Fibroblast of the aortic adventitia (primary cell): ENCODE measurements around the gene RAC2. TPM values are rescaled to one million over a fixed set of nuclear protein-coding genes. Genes with fewer than 3 reads are reported as not detected.

Source experiments
- DNase-seq: peaks from one replicate; pipeline ENCODE4 v3.0.0-alpha.2; 2010; ENCODE audit warnings: low read depth
- H3K4me3 ChIP-seq: 2 replicates; pipeline ENCODE4 v1.5.1; 2011; ENCODE audit warnings: low read depth, mild to moderate bottlenecking, control low read depth, low read length, moderate library complexity
- total RNA-seq: library from RNA; depleted of rRNA; stranded (reverse); fragments of >200 nt; gene quantifications from 2 replicates; pipeline ENCODE4 v1.2.3, GENCODE V29; 2012; ENCODE audit warnings: low replicate concordance
- TF ChIP-seq, protein P1 (sequence below): IDR thresholded peaks from 2 replicates; pipeline ENCODE4 v1.5.1; 2011; ENCODE audit warnings: mild to moderate bottlenecking, low read length, control low read depth, inconsistent platforms; ENCODE audit not compliant: insufficient read depth

Gene RAC2
- total RNA-seq, 1 donor, result 14.4 TPM

DNA sequence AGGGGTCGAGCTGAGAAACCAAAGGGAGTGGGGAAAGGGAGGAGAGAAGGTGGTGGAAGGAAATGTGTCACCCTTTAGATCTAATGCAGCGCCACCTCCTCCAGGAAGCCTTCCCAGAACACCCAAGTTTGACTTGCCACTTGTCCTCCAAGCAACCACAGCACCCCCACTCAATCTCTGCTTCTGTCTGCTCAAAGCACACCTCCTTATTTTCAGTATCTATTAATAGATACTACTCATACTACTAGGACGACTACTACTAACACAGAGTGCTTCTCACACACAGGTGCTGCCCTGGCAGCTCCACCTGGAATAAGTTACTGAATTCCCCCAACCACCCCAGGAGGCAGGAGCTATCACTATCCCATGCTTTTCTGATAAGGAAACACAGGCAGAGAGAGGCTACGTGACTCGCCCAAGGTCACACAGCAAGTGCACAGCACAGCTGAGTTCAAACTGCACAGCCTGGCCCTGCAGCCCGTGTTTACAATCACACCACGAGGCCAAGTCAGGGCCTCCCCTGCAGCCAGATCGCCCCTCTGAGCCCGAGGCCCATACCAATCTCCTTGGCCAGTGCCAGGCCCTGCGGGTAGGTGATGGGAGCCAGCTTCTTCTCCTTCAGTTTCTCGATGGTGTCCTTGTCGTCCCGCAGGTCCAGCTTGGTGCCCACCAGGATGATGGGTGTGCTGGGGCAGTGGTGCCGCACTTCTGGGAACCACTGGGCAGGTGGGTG lies 13.2 kb downstream of the RAC2 start:
- DNase-seq, result no peak
- TF ChIP-seq, protein P1, sequence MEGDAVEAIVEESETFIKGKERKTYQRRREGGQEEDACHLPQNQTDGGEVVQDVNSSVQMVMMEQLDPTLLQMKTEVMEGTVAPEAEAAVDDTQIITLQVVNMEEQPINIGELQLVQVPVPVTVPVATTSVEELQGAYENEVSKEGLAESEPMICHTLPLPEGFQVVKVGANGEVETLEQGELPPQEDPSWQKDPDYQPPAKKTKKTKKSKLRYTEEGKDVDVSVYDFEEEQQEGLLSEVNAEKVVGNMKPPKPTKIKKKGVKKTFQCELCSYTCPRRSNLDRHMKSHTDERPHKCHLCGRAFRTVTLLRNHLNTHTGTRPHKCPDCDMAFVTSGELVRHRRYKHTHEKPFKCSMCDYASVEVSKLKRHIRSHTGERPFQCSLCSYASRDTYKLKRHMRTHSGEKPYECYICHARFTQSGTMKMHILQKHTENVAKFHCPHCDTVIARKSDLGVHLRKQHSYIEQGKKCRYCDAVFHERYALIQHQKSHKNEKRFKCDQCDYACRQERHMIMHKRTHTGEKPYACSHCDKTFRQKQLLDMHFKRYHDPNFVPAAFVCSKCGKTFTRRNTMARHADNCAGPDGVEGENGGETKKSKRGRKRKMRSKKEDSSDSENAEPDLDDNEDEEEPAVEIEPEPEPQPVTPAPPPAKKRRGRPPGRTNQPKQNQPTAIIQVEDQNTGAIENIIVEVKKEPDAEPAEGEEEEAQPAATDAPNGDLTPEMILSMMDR, result no peak
- H3K4me3 ChIP-seq, result no peak overlapping the region

DNA sequence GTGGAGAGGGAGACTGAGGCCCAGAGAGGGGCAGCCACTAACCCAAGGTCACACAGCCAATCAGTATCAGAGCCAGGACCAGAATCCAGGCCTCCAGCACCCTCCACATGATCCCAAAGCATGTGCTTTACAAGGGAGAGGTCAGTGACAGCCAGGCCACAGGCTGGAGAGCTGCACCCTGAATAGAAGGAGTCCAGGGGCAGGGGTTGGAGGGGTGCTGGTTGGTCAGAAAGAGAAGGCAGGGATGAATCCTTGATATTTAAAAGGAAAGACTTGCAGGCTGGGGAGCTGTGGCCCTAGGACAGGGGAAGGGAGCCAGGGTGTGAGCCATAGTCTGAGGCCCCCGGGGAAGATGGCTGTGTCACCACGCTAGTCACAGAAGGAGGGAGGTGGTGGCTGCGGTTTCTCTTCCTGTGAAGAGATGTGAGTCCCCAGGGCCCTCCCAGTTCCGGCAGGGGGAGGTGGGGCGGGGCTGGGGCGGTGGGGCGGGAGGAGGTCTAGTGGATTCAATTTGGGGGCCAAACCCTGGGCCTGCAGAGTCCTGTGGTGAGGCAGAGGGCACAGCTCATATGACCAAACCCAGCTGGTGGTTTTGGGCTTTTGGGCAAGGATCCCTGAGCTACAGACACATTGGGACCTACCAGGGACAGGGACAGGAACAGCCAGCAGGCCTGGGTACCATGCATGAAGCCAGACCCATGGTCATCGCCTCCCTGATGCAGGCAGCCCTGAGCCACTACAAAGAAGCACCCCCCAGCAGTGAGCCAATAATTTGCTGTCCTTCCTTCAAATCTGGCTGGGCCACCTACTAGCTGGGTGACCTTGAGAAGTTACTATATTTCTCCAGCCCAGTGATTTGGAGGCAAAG lies 14.0 kb downstream of the RAC2 start:
- TF ChIP-seq, protein P1, result no peak
- peak; percentile 19 for DNase-seq
- H3K4me3 ChIP-seq, result no peak overlapping the region

DNA sequence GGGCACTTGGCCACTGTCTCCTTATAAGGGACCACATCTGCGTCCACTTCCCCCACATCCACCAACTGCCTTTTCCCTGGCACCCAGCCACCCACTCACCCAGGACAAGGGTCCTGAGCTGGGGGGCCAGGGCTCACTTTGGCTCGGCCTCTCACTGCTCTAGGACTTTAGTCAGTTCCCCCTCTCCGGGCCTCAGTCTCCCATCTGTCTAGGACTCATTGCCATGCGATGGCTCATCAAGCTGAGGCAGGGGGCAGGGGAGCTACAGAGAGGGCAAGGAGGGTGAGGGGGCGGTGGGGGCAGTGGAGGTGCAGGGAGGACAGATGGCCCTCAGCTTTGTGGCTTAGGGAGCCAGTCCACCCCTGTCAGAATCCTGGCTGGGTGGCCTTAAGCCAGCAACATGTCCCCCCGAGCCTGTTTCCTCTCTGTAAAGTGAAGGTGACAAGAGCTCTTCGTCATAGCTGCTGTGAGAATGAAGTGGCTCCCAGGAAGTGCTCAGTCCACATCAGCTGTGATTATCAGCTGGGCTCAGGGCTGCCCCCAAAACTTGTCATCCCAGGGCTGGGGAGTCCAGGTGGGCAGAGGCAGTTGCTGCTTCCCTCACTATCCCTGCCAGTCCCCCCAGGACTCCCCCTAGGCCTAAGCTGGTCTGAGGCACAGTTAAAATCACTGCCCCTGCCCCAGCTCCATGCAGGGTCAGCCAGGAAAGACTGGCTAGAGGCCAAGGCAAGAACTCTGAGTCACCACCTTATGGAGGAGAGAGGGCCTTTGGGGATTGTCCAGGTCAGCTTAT lies 14.9 kb downstream of the RAC2 start:
- H3K4me3 ChIP-seq, result no peak overlapping the region
- peak; percentile 91 for DNase-seq
- TF ChIP-seq, protein P1, result no peak

DNA sequence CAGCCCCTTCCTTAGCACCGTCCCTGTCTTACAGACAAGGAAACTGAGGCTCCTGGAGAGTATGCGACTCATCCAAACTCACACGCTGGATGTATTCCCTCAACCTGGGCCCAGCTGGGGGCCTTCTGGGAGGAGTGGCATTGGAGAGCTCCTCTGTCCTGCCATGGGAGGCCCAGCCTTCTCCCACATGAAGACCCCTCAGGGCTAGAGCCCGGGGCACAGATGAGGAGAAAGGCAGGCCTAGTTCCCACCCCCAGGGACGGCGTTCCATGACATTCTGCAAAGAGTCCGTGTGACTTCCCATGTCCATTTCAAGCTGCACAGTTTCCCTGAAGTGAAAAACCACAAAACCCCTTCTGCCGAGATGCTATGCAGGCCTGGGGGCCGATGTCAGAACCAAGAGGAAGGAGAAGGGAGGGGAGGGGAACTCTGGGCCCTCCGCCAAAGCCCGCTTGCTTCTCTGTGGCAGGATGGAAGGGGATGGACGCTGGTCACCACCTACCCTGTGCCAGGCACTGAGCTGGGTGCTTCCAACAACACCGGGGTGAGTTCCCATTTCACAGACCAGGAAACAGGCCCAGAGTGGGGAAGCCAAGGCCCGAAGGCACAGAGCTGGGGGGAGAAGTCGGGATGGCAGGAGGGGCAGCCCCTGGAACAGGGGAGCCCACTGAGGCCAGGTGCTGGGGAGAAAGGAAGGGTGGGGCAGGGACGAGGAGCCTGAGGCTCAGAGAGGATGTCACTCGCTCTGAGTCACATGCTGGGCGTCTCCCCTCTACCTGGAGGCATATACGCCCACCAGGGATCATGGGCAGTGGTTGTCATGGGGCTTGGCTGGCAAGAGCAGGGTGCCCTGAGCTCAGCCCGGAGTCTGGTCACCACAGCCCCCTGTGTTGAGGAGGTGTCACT lies 15.7 kb downstream of the RAC2 start:
- no peak for DNase-seq
- H3K4me3 ChIP-seq, result no peak overlapping the region
- TF ChIP-seq, protein P1, result no peak

DNA sequence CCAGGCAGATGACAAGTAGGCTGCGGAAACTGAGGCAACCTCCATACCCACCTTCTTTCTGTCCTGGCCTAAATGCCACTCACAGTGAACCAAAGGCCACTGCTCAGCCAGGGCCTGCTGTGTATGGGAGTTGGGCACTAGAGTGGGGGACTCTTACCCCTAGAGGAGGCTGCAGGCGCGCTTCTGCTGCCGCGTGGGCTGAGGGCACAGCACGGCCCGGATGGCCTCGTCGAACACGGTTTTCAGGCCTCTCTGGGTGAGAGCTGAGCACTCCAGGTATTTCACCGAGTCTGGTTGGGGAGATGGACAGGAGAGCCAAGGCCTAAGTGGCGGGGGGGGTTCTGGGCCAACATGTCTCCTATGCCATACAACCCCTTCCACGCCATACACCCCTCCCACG lies 17.6 kb downstream of the RAC2 start:
- no peak overlapping the region for H3K4me3 ChIP-seq
- DNase-seq, result no peak
- TF ChIP-seq, protein P1, result no peak

DNA sequence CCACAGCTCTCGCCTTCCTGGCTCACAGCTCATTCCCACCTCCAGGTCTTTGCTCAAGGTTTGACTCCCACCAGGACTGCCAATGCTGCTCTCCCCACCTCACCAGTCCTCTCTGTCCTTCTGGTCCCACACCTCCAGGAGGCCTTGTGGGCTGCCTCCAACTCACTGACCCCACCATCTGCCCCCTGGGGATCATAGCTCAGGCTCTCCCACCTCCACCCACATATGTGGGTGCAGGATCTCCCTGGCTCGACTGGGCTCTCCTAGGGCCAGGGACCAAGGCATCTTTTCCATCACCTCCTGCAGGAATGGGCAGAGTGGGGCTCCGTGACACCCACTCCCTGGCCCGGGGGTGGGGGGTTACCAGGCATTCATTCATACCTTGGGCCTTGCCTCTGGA lies 18.0 kb downstream of the RAC2 start:
- TF ChIP-seq, protein P1, result no peak
- no peak for DNase-seq
- H3K4me3 ChIP-seq, result no peak overlapping the region
